Inflammatory macrophage treated with lipopolysaccharide for 4 hours (primary cell): Measurements from ENCODE around the gene VPS37D.
A peak's percentile ranks its signal among the peaks of the same experiment; 100 is the strongest.
"Not testable (repeated sequence)": the region's sequence is repeated elsewhere in the genome, so short reads cannot be mapped to it uniquely, and the experiment has no call there.

Source experiments
- DNase-seq: peaks from one replicate; pipeline ENCODE4 v3.0.0-alpha.2; 2020

Gene VPS37D, protein sequence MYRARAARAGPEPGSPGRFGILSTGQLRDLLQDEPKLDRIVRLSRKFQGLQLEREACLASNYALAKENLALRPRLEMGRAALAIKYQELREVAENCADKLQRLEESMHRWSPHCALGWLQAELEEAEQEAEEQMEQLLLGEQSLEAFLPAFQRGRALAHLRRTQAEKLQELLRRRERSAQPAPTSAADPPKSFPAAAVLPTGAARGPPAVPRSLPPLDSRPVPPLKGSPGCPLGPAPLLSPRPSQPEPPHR

DNA sequence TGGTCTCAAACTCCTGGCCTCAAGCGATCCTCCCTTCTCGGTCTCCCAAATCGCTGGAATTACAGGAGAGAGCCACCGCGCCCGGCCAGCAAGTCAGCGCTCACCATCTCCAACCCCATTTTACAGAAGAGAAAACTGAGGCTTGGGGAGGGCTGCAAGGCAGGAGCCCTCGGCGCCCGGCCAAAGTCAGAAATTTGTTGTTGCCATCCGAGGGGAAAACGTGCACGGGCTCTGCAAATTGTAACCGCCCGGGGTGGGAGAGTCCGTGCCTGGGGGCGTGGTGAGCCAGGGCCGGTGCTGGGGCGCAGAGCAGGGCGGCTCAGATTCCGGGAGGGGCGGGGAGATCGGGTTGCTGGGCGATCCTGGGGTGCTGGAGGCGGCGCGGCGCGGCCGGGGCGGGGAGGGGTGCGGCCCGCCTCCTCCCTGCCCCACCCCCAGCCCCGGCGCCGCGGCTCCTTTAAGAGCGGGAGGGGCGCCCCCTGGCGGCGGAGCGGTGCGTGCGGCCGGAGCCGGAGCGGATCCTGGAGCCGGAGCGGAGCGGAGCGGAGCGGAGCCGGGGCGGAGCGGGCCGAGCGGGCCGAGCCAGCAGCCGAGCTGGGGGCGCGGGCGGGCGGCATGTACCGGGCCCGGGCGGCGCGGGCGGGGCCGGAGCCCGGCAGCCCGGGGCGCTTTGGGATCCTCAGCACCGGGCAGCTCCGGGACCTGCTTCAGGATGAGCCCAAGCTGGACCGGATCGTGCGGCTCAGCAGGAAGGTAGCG is at the start of gene VPS37D:
VPS37D (plus strand) TSS at position 488 of the 759 bp plus-strand sequence; CDS start at position 616, 128 bp downstream.
- DNase-seq = peak; percentile 79

DNA sequence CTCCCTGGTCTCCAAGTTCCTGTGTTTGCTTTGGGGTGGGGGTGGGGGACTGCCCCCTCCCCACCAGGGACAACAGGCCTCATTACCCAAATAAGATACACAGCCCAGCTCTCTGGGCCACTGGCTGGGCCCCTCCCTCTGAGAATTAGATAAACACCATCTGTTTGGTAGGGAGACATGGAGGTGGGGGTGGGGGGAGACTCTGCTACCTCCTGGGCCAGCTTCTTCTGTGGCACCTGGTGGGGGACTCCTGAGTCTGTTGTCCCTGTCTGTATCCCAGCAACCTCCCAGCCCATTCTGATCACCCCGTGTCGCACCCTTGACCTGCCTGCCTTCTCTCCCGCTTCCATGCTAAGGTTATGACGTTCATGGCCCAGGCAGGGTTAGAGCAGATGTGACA is 49.1 kb upstream of the VPS37D start:
- no peak for DNase-seq

DNA sequence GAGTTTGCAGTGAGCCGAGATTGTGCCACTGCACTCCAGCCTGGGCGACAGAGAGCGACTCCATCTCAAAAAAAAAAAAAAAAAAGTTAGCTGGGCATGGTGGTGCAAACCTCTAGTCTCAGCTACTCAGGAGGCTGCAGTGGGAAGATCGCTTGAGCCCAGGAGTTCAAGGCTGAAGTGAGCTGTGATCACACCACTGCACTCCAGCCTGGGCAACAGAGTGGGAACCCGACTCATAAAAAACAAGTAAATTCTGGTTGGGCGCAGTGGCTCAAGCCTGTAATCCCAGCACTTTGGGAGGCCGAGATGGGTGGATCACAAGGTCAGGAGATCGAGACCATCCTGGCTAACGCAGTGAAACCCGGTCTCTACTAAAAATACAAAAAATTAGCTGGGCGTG is 48.2 kb upstream of the VPS37D start:
- not testable (repeated sequence) for DNase-seq

DNA sequence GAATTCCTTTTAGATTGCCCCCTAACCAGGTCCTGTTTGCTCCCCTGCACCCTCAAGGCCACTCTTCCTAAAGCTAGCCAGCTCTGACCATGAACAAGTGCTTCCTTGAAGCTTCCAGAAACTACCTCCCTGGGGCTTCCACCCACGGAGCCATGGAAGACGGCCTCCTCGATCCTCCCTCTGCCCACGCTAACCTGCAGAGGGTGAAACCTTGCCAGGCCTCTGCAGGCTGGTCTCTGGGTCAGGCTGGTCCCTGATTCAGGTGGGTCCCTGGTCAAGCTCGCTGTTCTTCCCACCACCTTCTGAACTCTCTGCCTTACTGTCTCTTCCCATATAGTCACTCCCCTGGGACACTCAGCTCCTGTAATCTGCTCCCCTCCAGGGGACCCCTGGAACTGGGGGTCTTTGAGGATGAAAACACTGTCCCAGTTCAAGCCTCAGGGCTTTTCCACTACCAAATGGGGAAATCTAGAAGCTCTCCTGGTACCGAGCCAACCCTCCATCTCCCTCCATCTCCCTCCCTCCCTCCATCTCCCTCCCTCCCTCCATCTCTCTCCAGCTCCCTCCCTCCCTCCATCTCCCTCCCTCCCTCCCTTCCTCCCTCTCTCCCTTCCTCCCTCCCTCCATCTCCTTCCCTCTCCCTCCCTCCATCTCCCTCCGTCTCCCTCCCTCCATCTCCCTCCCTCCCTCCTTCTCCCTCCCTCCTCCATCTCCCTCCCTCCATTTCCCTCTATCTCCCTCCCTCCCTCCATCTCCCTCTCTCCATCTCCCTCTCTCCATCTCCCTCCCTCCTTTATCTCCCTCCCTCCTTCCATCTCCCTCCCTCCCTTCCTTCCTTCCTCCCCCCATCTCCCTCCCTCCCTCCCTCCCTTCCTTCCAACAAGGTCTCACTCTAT is 46.2 kb upstream of the VPS37D start:
- no peak for DNase-seq

DNA sequence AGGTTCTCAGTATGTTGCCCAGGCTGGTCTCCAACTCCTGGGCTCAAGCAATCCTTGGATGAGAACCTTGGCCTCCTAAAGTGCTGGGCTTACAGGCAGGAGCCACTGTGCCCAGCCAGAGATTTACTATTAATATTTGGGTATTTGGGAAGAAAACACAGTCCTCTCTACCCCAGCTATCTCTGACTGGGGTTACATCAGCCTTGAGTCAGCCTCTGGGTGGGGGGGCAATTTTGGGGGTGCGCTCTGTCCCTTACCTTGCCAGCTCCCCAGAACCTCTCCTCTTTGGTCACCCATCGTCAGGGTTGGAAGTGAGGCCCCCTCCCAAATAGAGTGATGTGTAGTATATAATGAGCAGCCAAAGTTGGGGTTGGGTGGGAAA is 45.1 kb upstream of the VPS37D start:
- DNase-seq = no peak

DNA sequence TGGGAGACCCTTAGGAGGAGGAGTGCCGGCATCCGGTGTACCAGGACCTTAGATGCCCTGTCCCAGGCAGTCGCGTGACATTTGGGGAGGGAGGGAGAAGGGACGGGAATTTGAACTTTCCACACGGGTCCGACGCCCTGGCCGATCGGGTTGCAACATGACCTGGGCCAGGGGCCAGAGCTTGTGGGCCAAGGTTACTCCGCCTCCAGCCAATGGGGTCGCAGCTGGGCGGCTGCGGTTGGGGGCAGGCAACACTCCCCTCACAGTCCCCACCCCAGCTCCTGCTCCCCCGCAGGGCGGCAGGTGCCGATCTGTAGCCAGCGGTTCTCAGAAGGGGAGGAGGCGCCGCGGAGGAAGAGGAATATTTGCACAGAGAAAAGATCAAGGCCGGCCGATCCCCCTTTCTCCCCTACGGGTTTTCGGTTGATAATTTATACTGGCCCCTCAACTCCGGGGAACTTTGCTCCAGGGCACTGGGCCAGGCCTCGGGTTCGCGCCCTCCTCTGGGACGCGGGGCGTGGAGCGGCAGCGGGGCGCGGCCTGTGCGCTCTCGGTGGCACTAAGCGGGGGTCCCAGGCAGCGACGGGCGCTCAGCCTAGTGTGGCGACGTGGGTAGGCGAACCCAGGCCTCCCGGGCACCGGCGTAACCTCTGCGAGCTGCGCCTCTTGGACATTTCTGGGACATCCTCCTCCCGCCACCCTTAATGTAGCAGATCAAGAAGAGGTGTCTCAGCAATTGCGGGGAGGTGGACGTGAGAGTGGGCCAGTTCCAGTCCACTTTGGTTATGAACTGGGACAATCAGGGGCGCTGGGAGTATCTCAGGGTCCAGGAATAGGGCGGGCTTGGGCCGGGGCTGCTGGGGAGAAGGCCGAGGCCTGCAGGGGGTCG is 44.5 kb upstream of the VPS37D start:
- DNase-seq = no peak

DNA sequence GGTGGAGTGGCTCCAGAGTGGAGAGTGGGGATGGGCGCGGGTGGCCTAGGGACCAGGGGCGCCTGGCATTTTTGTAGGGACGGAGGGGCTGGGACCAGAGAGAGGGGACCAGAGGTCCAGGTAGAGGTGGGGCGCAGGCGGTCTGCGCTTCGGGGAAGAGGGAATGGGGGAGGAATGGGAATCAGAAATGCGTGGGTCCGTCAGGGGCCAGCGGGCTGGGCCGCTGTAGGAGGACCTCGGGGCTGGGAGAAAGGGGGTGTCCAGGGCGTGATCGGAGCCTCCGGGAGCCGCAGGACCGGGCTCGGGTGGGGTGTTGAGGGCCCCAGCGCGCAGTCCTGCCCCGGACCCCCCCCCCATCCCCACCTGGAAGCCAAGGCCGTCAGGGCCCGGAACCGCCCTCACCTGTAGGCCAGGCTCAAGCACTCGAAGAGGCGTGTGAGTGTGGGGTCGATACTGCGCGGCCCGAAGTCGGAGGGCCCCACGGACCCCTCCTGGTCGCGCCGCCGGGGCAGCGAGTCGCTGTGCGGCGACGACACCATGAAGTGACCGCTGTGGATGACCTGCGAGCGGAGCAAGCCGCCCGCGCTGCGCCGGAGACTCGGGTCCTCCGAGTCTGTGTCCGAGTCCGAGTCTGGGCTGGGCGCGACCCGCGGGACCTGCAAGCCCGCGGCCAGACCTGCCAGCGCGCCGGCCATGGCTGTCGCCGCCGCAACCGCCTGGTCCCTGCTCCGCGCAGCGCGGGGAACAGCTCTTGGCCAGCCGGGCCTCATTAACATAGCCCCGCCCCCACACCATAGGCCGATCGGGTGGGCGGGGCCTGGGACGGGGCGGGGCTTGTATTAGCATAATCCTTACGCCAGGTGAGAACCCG is 43.6 kb upstream of the VPS37D start, which contains the start of gene MLXIPL:
MLXIPL (minus strand) TSS at position 725 of the 871 bp plus-strand sequence; CDS start at position 695, 30 bp downstream.
- peak; percentile 79 for DNase-seq

DNA sequence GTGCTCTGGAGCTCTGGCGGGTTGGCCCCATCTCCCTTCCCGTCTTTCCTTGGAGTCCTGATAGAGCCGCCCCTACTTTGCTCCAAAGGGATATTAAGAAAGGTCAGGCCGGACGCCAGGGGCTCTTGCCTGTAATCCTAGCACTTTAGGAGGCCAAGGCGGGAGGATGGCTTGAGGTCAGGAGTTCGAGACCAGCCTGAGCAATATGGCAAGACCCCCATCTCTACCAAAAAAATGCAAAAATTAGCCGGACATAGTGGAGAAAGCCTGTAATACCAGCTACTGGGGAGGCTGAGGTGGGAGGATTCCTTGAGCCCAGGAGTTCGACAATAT is 43.0 kb upstream of the VPS37D start:
- no peak for DNase-seq

DNA sequence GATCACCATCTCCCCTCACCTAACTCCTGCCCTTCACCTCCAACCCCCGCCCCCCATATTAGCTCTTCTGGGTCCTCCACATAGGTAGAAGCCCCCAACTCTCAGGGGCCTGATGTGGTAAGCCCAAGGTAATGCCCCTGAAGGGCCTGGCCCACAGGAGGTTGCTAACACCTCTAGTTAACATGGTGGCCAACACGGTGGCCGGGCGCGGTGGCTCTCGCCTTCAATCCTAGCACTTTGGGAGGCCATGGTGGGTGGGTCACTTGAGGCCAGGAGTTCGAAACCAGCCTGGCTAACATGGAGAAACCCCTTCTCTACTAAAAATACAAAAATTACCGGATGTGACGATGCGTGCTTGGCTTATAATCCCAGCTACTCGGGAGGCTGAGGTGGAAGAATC is 42.4 kb upstream of the VPS37D start:
- no peak for DNase-seq

DNA sequence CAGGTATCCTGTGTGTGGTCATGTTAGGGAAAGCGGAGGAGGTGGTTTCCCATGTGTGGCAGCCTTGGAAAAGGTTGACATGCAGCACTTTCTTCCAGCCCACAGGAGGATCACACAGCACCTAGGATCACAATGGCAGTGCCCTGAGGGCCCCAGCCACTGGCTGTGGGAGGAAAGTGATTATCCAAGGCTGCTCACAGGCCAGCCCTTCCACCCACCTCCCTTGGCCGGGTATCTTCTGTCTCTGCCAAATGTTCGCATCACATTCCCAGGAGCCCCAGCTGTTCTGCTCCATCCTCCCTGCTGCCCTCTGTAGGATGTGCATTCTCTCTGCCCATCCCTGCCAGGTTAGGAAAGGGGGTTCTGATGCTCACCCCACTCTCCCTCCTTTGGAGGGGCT is 40.8 kb upstream of the VPS37D start:
- DNase-seq = no peak

DNA sequence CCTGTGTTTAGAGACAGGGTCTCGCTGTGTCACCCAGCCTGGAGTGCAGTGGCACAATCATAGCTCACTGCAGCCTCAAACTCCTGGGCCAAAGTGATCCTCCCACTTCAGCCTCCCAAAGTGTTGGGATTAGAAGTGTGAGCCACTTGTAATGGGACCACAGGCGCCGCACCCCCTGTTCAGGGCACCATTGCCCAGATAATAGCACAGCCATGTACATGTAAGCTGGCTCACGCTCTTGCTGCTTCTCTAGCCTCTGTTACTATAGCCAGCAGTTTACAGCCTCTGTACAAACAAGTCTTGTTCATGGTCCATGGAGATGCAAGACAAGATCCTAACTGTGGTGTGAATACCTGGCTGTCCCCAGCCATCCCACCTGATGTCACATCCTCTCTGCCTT is 39.1 kb upstream of the VPS37D start:
- no peak for DNase-seq

DNA sequence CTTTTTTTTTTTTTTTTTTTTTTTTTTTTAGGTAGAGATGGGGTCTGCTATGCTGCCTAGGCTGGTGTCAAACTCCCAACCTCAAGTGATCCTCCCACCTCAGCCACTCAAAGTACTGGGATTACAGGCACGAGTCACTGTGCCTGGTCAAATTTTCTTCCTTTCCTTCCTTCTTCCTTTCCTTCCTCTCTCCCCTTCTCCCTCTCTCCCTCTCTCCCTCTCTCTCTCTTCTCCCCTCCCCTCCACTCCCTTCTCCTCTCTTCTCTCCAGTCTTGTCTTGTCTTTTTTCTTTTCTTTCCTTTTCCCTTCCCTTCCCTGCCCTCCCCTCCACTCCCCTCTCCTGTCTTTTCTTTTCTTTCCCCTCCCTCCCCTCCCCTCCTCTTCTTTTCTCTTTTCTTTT is 36.1 kb upstream of the VPS37D start:
- no peak for DNase-seq

DNA sequence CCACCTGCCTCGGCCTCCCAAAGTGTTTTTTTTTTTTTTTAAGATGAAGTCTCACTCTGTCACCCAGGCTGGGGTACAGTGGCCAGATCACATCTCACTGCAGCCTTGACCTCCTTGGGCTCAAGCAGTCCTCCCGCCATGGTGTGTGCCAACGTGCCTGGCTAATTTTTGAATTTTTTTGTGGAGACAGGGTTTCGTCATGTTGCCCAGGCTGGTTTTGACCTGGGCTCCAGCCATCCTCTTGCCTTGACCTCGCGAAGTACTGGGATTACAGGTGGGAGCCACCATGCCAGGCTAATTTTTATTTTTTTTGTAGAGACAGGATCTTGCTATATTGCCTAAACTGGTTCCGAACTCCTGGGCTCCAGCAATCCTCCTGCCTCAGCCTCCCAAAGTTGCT is 34.3 kb upstream of the VPS37D start:
- no peak for DNase-seq

DNA sequence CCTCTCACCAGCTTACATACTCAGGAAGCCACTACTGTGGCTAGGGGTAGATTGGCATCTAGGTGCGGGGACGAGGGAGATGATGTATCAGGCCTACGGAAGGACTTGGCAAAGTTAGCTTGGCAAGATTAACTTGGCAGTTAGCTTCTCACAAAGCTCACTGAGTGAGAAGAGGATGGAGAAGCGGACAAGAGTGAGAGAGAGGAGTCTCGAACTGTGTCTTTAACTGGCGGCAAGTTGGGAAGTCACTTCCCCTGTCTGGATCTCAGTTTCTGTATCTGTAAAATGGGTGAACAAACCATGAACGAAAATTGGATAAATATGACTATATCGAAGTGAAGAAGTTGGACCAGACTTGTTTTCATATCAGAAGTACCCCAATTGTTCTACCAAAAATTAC is 33.8 kb upstream of the VPS37D start:
- DNase-seq = no peak

DNA sequence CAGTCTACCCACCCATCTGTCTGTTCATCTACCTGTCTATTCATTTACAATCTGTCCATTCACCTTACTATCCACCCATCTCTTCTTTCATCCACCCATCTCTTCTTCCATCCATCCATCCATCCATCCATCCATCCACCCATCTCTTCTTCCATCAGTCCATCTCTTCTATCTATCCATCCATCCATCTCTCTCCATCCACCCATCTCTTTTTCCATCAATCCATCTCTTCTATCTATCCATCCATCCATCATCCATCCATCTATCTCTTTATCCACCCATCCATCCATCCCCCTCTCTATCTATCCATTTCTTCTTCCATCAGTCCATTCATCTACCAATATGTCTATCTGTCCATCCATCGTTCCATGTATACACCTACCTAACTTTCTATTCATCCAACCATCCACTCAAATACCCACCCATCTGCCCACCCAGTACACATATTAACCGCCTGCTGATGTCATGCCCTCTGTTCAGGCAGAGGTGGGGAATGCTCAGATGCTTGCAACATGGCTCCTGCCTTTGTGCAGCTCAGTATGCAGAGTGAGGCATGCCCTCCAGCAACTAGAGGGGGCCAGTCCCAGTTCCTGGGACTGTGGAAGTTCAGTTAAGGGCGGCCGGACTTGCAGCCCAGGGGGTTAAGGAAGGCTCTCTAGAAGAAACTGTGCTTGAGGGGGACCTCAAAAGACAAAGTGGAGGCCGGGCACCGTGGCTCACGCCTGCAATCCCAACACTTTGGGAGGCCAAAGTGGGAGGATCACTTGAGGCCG is 32.0 kb upstream of the VPS37D start:
- no peak for DNase-seq

DNA sequence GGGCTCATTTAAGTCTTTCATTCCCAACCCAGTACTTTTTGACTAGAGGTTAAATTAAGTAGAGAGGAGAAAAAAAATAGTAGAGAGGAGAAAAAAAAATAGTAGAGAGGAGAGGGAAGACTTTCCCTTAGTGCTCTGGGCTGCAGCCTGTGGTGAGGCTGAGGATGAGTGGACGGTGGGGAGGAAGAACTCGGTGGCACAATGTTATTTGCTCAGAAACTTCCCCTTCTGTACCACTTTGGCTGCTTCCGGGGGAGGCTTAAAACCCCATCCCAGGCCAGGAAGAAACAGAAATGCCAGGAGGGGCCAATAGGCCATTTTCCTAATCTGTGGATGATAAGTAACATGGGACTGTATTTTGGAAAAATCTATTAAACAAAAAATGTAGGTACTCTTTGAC is 28.7 kb upstream of the VPS37D start:
- DNase-seq = peak; percentile 29

DNA sequence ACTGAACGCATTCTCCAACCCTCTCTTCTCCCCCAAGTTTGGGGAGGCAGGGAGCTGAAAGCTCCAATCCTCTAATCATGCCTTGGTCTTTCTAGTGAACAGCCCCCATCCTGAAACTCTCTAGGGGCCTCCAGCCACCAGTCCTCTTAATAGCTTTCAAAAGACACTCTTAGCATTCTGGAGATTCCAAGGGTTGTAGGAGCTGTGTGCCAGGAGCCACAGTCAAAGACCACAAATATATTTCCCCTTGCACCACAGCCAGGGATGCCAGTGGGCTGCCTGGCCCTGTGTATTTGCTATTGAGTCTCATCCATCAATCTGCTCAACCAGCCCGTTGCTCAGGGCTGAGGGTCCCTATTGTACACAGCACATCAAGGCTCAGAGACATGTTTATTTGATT is 24.8 kb upstream of the VPS37D start:
- no peak for DNase-seq

DNA sequence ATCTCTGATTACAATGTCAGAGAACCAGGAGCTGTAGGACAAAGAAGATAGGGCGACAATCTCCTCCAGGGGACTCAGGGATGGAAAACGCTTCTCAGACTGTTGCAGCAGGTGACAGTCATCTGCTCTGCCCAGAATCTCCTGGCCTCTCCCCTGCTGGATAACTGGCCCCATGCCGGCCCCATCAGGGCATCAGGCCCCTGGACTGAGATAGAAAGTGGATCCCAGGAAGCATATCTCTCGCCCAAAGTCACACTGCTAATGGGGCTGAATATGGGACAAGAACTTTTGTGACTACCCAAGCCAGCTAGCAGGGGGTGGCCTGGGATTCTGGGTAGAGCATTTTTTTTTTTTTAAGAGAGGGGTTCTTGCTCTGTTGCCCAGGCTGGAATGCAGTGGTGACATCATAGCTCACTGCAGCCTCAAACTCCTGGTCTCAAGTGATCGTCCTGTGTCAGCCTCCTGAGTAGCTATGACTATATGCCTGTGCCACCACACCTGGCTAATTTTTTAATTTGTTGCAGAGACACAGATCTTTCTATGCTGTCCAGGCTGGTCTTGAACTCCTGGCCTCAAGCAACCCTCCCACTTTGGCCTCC is 22.8 kb upstream of the VPS37D start:
- DNase-seq = no peak

DNA sequence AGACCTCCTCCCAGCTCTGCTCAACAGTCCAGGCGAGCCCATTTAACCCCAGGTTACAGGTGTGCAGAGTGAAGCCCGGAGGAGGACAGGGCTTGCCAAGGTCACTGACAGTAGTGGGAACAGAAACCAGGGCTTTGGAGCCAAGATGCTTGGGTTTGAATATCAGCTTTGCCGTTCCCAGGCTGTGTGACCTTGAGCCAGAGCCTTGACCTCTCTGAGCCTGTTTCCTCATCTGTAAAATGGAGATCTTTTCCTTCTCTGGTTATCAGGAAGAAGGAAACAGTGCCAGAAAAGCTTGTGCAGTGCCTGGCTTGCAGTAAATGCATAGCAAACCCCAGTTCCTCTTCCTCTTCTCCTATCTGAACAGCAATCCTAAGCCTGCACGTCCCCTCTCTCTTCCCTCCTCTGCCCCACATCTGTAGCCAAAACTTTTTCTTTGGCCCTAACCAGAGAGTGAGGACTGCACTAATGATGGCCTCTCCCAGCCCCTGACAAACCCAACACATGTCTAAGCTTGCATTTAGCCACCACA is 21.9 kb upstream of the VPS37D start:
- DNase-seq = peak; percentile 48
